GM18507 (cell line): ENCODE data around the gene ZC3H10.
"Not testable (repeated sequence)": the region's sequence is repeated elsewhere in the genome, so short reads cannot be mapped to it uniquely, and the experiment has no call there.

ENCODE experiments used
- DNase-seq: peaks from one replicate; pipeline ENCODE4 v3.0.0; 2011; ENCODE audit warnings: low read depth; ENCODE audit not compliant: insufficient read length; ENCODE audit errors: extremely low spot score
- FAIRE-seq: peaks from 2 replicates; lab custom pipeline; 2011; peaks lifted over from hg19 to GRCh38; lab: Jason Lieb, UNC

Gene ZC3H10, protein sequence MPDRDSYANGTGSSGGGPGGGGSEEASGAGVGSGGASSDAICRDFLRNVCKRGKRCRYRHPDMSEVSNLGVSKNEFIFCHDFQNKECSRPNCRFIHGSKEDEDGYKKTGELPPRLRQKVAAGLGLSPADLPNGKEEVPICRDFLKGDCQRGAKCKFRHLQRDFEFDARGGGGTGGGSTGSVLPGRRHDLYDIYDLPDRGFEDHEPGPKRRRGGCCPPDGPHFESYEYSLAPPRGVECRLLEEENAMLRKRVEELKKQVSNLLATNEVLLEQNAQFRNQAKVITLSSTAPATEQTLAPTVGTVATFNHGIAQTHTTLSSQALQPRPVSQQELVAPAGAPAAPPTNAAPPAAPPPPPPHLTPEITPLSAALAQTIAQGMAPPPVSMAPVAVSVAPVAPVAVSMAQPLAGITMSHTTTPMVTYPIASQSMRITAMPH

GRCh38 chr12:56117778-56118687 lies at the start of gene ZC3H10:
ZC3H10 (plus strand) TSS chr12:56118266; CDS start chr12:56120563, 2,297 bp downstream.
- DNase-seq (peak; percentile 82), FAIRE-seq (peak; percentile 98)

DNA sequence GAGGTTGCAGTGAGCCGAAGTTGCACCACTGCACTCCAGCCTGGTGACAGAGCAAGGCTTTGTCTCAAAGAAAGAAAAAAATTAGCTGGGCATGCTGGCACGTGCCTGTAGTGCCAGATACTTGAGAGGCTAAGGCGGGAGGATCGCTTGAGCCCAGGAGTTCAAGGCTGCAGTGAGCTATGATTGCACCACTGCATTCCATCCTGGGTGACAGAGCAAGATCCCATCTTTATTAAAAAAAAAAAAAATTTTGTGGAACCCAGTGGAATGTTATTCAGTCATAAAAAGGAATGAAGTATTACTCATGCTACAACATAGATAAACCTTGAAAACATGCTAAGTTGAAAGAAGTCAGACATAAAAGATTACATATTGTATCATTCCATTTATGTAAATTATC lies 46.4 kb upstream of the ZC3H10 start:
- FAIRE-seq (no peak), DNase-seq (no peak)

- DNase-seq (no peak), FAIRE-seq (no peak)
These were observed 43.7 kb upstream of the ZC3H10 start for GRCh38 chr12:56074396-56074795.

GRCh38 chr12:56077966-56078365 lies 40.1 kb upstream of the ZC3H10 start:
- not testable (repeated sequence) for DNase-seq, FAIRE-seq

- DNase-seq, result no peak
- no peak for FAIRE-seq
These were observed 39.6 kb upstream of the ZC3H10 start for GRCh38 chr12:56078427-56078826.

- FAIRE-seq, result no peak
- DNase-seq, result peak; percentile 51
These were observed 38.9 kb upstream of the ZC3H10 start for GRCh38 chr12:56078931-56079722.

- peak; percentile 29 for DNase-seq
These were observed 38.1 kb upstream of the ZC3H10 start, which contains the start of gene ERBB3 for GRCh38 chr12:56079723-56080555. ERBB3 (plus strand) TSS chr12:56080165; CDS start chr12:56080301, 136 bp downstream.

DNA sequence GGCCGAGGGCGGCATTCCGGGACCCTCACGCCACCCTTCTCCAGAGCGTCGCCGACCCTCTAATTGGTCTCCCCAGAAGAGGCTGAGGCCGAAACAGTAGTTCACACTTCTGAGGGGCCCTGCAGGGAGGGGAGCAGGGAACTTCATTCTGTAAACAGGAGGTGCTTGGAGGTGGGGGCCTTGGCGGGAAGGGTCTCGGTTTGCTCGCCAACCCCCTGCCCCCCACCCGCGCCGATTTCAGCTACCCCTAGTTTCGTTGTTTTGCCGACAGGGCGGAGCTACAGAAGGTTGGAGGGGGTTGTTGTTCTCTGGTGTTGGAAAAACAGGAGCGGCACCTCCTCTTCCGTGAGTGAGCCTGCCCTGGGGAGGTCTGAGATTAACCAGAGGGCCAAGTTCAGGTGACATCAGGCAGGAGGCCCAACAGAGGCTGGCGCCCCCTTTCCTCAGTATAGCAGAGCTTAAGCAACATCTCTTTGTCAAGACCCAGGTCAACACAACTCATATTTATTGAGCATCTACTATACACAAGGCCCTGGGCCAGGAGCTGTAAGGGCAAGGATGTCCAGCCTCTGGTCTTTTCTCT lies 37.4 kb upstream of the ZC3H10 start:
- DNase-seq (no peak), FAIRE-seq (no peak)

More at GRCh38 chr12:56079723-56080555, 38.1 kb upstream of the ZC3H10 start, which contains the start of gene ERBB3:
- FAIRE-seq, result peak; percentile 26

DNA sequence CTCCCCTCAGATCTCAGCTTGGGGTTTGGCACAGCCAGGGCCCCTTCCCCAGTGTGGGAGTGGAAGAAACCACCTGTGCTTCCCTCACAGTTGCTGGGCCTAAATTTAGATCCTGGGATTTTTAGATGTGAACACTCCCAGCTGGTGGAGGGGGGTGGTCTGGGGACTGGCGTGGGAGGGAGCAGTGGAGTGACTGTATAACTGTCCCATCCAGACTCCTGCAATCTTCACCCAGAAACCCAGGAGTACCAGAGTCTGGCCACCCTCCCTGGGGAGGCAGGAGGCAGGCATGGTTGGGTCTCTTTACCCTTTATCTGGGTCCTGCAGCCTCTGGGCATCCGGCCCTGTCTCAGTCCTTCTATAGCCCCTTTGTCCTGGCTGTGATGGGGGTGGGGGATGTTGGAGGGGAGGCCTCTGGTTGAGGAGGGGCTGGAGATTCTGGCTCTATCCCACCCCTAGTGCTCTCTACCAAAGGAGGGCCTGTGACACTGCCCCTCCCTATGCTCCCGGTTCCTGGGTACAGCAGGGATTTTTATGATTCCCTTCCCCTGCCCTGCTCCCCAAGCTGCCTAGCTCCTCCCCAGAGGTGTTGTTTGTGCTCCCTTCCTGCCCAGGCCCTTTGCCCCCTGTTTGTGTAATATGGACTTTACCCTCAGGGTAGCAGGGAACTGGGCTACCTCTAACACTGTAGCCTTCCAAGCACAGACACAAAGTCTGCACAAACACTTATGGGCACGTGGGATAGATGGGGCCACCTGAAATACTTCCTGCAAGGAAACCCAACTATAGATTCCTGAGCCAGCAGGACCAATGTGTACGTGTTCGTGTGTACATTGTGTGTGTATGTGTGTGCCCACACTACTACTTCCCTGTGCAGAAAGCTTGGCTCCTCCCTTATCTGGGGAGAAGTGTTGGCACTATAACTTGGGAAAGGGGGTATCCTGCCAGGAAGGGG lies 36.4 kb upstream of the ZC3H10 start:
- FAIRE-seq (no peak), DNase-seq (no peak)

DNA sequence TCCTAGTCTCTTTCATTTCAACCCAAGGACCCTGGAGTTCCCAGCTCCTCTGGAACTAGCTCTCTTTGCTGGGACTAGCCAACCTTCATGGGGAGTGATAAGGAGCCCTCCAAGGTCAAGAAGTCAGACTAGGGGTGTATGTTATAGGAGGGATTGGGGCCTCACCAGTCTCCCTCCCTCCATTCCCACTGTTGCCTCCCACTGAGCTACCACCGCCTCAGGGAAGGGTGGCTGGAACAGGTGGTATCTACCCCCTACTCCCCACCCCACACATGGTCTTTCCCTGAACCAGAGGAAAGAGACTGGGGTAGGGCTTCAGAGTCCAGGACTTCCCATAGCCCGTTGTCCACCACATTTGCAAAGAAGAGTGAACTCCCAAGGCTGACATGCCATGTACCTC lies 35.7 kb upstream of the ZC3H10 start:
- no peak for FAIRE-seq
- no peak for DNase-seq

DNA sequence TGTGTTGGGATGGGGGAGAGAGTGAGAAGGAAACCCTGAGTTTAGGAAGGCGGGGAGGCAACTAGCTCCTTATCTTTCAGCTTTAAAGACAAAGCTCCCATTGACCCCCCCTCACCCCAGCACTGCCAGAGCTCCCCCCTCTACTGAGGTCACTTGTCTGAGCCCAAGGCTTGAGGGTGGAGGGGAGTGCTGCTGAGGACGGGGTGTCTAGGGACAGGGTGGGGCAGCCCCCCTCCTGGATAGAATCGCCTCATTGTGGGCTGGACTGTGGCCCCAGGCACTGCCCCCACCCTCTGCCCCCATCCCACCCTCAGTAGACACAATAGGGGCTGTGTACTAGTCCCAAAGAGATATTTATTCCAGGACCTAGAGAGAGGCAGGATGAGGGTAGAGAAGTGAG lies 35.1 kb upstream of the ZC3H10 start:
- FAIRE-seq, result no peak
- no peak for DNase-seq

GRCh38 chr12:56084958-56085543 lies 33.0 kb upstream of the ZC3H10 start:
- DNase-seq (no peak), FAIRE-seq (no peak)

DNA sequence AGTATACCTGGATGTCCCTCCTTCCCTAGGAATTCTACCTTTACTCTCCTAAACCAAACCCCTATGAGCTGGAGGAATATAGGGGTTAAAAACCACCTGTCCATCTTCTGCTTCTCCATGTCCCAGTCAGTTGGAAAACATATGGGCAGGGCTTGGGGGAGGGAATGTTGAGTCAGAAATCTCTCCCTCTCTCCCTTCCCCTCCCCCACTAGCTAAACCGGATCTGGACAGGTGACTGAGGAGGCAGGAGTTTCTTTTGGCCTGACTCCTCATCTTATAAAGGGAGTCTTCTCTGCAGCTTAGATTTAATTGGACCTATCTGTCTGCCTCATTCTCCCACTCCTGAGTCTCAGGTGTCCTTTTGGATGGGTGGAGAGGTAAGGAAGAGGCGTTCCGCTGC lies 32.0 kb upstream of the ZC3H10 start:
- FAIRE-seq (no peak), DNase-seq (no peak)

GRCh38 chr12:56086608-56087007 lies 31.5 kb upstream of the ZC3H10 start:
- FAIRE-seq (no peak), DNase-seq (no peak)

- no peak for DNase-seq
- FAIRE-seq, result no peak
These were observed 30.8 kb upstream of the ZC3H10 start for GRCh38 chr12:56087220-56087619.

- no peak for FAIRE-seq
- DNase-seq, result no peak
These were observed 20.3 kb upstream of the ZC3H10 start for GRCh38 chr12:56097738-56098137.

DNA sequence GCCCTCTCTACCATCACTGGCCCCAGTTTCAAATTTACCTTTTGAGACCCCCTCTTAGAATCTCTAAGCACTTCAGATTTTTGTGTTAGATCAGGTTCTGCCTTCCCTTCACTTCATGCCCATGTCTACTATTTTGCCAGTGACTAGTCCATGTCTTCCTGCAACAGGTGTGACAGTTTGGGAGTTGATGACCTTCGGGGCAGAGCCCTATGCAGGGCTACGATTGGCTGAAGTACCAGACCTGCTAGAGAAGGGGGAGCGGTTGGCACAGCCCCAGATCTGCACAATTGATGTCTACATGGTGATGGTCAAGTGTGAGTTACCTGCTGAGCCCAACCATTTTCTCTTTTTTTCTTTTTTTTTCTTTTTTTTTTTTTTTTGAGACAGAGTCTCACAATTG lies 19.5 kb upstream of the ZC3H10 start:
- no peak for DNase-seq
- FAIRE-seq, result no peak
